GM12891 (cell line): ENCODE measurements around the gene PRELID1.

ENCODE experiments used
- DNase-seq: peaks from one replicate; pipeline ENCODE4 v3.0.0; 2011; ENCODE audit warnings: low spot score; ENCODE audit not compliant: insufficient read length
- FAIRE-seq: peaks from 2 replicates; lab custom pipeline; 2011; peaks lifted over from hg19 to GRCh38; lab: Jason Lieb, UNC
- PAX5 ChIP-seq: IDR thresholded peaks from 2 replicates; pipeline ENCODE4 v1.6.1; 2011; ENCODE audit warnings: low read length, moderate library complexity, mild to moderate bottlenecking; ENCODE audit not compliant: insufficient read depth, severe bottlenecking
- POLR2A ChIP-seq: IDR thresholded peaks from 2 replicates; pipeline ENCODE4 v1.6.1; 2011; ENCODE audit warnings: low read depth, low read length, control low read depth
- POLR2AphosphoS5 ChIP-seq: IDR thresholded peaks from 2 replicates; pipeline ENCODE4 v1.6.1; 2011; ENCODE audit warnings: low read depth, low read length, control low read depth
- POU2F2 ChIP-seq: IDR thresholded peaks from 2 replicates; pipeline ENCODE4 v1.6.1; 2011; ENCODE audit warnings: low read depth, mild to moderate bottlenecking, control low read depth, low read length, moderate library complexity
- SPI1 ChIP-seq: IDR thresholded peaks from 2 replicates; pipeline ENCODE4 v1.6.1; 2011; ENCODE audit warnings: low read depth, low read length, control low read depth
- TAF1 ChIP-seq: IDR thresholded peaks from 2 replicates; pipeline ENCODE4 v1.6.1; 2011; ENCODE audit warnings: low read depth, low read length, control low read depth

Gene PRELID1

GRCh38 chr5:177347699-177348098 lies 44.1 kb downstream of the PRELID1 start:
- no peak for DNase-seq
- no peak for FAIRE-seq
- TF ChIP-seq TAF1 (no peak), PAX5 (no peak)

GRCh38 chr5:177349362-177349647 lies 45.7 kb downstream of the PRELID1 start:
- no peak for FAIRE-seq
- DNase-seq = no peak
- TF ChIP-seq TAF1 (no peak), POLR2AphosphoS5 (no peak), POLR2A (no peak), POU2F2 (no peak), SPI1 (no peak), PAX5 (no peak)

GRCh38 chr5:177349762-177350161 lies 46.2 kb downstream of the PRELID1 start:
- no peak for DNase-seq
- FAIRE-seq = no peak
- TF ChIP-seq SPI1 (no peak), TAF1 (no peak), PAX5 (no peak), POLR2AphosphoS5 (no peak), POLR2A (no peak), POU2F2 (no peak)

GRCh38 chr5:177350776-177351391 lies 47.3 kb downstream of the PRELID1 start:
- DNase-seq = no peak
- TF ChIP-seq POLR2AphosphoS5 (no peak), SPI1 (no peak)
- no peak for FAIRE-seq

- DNase-seq = peak; percentile 90
- FAIRE-seq = peak; percentile 93
- TF ChIP-seq TAF1 (peak; percentile 97), POU2F2 (peak; percentile 83; the same call in 1 of the 2 replicates), SPI1 (peak; percentile 54), POLR2A (peak; percentile 89), POLR2AphosphoS5 (peak; percentile 93), PAX5 (no peak)
These were observed 48.1 kb downstream of the PRELID1 start, which contains the start of gene LMAN2 for GRCh38 chr5:177351392-177352329. Gene LMAN2 (minus strand): TSS chr5:177351668. CDS start chr5:177351647, 21 bp downstream.

- DNase-seq (no peak), FAIRE-seq (no peak)
These were observed 49.5 kb downstream of the PRELID1 start for GRCh38 chr5:177353093-177353492.

GRCh38 chr5:177354256-177354655 lies 50.7 kb downstream of the PRELID1 start:
- DNase-seq (no peak), FAIRE-seq (no peak)
- TF ChIP-seq POLR2A = no peak
- TF ChIP-seq POLR2AphosphoS5 = no peak
- no peak for TF ChIP-seq POU2F2
- TF ChIP-seq SPI1 = no peak
- TF ChIP-seq PAX5 = no peak
- TF ChIP-seq TAF1 = no peak

More at GRCh38 chr5:177353093-177353492, 49.5 kb downstream of the PRELID1 start:
- no peak for TF ChIP-seq POLR2AphosphoS5
- TF ChIP-seq TAF1 = no peak
- TF ChIP-seq POLR2A = no peak
- TF ChIP-seq PAX5 = no peak
- TF ChIP-seq SPI1 = no peak
- TF ChIP-seq POU2F2 = no peak

- TF ChIP-seq TAF1 = no peak
- TF ChIP-seq SPI1 = no peak
- TF ChIP-seq PAX5 = no peak
- TF ChIP-seq POU2F2 = no peak
- no peak for TF ChIP-seq POLR2A
- no peak for TF ChIP-seq POLR2AphosphoS5
- DNase-seq (no peak), FAIRE-seq (no peak)
These were observed 51.1 kb downstream of the PRELID1 start for GRCh38 chr5:177354711-177355110.

- TF ChIP-seq PAX5 (no peak), POLR2AphosphoS5 (no peak), POLR2A (no peak), TAF1 (no peak), SPI1 (no peak), POU2F2 (no peak)
- DNase-seq (no peak), FAIRE-seq (no peak)
These were observed 51.7 kb downstream of the PRELID1 start for GRCh38 chr5:177355162-177355867.
